Islet precursor cell (in vitro differentiated cells): ENCODE results near the gene PTPRD.

Source experiments
- DNase-seq: peaks from one replicate; pipeline ENCODE4 v3.0.0-alpha.2; 2018

Gene PTPRD

GRCh38 chr9:8391132-8391531 is 2221.7 kb downstream of the PTPRD start:
- DNase-seq, result no peak

- no peak for DNase-seq
These were observed 2222.2 kb downstream of the PTPRD start for GRCh38 chr9:8390571-8390970.

GRCh38 chr9:8389531-8389930 is 2223.3 kb downstream of the PTPRD start:
- DNase-seq, result no peak

GRCh38 chr9:8388132-8388531 is 2224.7 kb downstream of the PTPRD start:
- no peak for DNase-seq

GRCh38 chr9:8384091-8384490 is 2228.7 kb downstream of the PTPRD start:
- no peak for DNase-seq

GRCh38 chr9:8382777-8383527 is 2229.8 kb downstream of the PTPRD start:
- no peak for DNase-seq

- DNase-seq, result no peak
These were observed 2230.5 kb downstream of the PTPRD start for GRCh38 chr9:8382266-8382665.

GRCh38 chr9:8381601-8382000 is 2231.2 kb downstream of the PTPRD start:
- no peak for DNase-seq

GRCh38 chr9:8374471-8374870 is 2238.3 kb downstream of the PTPRD start:
- DNase-seq, result no peak

GRCh38 chr9:8371686-8372085 is 2241.1 kb downstream of the PTPRD start:
- DNase-seq, result no peak

GRCh38 chr9:8366161-8366926 is 2246.5 kb downstream of the PTPRD start:
- no peak for DNase-seq

GRCh38 chr9:8365466-8366160 is 2247.2 kb downstream of the PTPRD start:
- peak; percentile 73 for DNase-seq

GRCh38 chr9:8365029-8365428 is 2247.8 kb downstream of the PTPRD start:
- no peak for DNase-seq

- DNase-seq, result peak; percentile 53
These were observed 2248.6 kb downstream of the PTPRD start for GRCh38 chr9:8364026-8364752.

GRCh38 chr9:8362250-8362649 is 2250.6 kb downstream of the PTPRD start:
- DNase-seq, result no peak

GRCh38 chr9:8361364-8361763 is 2251.4 kb downstream of the PTPRD start:
- no peak for DNase-seq

- no peak for DNase-seq
These were observed 2256.4 kb downstream of the PTPRD start for GRCh38 chr9:8356406-8356805.

- no peak for DNase-seq
These were observed 2261.4 kb downstream of the PTPRD start for GRCh38 chr9:8351436-8351835.

GRCh38 chr9:8349901-8350300 is 2262.9 kb downstream of the PTPRD start:
- no peak for DNase-seq

- DNase-seq, result no peak
These were observed 2263.4 kb downstream of the PTPRD start for GRCh38 chr9:8349376-8349775.

GRCh38 chr9:8348756-8349155 is 2264.0 kb downstream of the PTPRD start:
- DNase-seq, result no peak

GRCh38 chr9:8346296-8346695 is 2266.5 kb downstream of the PTPRD start:
- no peak for DNase-seq
